GM19452 (cell line): Measurements from ENCODE around the gene SEZ6.

ENCODE experiments used
- ATAC-seq: cut with Tn5 transposase; IDR thresholded peaks from one replicate; pipeline ENCODE4 v1.9.1; 2021; ENCODE audit not compliant: unreplicated experiment

Gene SEZ6, protein sequence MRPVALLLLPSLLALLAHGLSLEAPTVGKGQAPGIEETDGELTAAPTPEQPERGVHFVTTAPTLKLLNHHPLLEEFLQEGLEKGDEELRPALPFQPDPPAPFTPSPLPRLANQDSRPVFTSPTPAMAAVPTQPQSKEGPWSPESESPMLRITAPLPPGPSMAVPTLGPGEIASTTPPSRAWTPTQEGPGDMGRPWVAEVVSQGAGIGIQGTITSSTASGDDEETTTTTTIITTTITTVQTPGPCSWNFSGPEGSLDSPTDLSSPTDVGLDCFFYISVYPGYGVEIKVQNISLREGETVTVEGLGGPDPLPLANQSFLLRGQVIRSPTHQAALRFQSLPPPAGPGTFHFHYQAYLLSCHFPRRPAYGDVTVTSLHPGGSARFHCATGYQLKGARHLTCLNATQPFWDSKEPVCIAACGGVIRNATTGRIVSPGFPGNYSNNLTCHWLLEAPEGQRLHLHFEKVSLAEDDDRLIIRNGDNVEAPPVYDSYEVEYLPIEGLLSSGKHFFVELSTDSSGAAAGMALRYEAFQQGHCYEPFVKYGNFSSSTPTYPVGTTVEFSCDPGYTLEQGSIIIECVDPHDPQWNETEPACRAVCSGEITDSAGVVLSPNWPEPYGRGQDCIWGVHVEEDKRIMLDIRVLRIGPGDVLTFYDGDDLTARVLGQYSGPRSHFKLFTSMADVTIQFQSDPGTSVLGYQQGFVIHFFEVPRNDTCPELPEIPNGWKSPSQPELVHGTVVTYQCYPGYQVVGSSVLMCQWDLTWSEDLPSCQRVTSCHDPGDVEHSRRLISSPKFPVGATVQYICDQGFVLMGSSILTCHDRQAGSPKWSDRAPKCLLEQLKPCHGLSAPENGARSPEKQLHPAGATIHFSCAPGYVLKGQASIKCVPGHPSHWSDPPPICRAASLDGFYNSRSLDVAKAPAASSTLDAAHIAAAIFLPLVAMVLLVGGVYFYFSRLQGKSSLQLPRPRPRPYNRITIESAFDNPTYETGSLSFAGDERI

DNA sequence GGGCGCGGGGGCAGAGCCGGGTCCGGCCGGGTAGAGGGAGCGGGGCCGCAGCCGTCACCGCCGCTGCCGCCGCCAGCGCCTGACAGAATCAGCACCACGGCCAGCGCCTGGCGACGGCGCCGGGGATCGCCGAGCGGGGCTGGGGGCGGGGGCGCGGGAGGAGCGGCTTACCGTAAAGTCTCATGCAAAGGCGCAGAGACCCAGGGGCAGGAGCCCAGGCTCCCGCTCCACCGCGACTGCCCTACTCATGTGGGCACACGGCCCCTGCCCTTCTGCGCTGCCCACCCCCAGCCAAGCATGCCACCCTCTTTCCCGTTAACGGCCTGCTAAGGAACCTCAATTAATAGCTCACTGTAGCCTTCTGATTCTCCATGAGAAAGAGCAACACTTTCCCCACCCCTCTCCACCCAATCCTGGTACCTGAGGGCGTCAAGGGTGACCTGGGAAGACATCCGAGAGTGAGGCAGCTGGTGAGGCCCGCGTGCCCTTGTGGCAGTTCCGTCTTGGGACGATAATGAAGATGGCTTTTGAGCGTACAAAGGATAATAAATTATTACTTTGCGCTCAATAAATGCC is at the start of gene SEZ6:
TSS of gene SEZ6 (minus strand) at position 98 of the 576 bp plus-strand sequence. CDS start 164 bp downstream, outside the sequence.
- no peak for ATAC-seq

DNA sequence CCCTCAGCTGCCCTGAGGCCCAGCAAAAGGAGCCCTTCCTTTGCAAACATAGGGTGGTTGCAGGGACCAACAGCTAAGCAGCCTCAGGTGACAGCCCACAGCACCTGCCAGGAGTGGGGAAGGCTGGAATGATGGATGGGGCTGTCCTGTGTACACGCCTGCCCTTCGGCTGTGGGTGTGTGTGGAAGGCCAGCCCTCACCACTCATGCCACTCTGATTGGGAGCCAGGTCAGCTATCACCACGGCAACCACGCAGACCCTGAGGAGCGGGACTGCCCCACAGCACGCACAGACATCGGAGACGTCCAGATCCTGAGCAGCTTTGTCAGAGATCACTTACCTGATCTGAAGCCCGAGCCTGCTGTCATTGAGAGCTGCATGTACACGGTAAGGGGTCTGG is 49.0 kb upstream of the SEZ6 start:
- no peak for ATAC-seq

DNA sequence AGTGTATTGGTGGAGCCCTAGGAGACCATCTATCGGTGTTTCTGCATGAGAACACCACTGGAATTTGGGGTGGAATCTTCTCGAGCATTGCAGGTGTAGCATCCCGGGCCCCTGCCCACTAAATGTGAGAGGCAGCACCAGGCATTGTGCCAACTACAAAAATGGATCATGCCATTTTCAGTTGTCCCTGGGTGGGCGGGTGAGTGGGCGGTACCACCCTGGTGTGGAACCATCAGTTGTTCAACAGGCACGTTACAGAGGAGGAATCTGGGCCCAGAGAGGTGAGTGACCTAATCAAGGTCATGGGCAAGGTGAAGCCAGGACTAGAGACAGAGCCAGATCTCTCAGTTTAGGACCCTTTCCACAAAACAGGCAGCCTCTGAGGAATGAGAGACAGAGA is 45.9 kb upstream of the SEZ6 start:
- no peak for ATAC-seq

DNA sequence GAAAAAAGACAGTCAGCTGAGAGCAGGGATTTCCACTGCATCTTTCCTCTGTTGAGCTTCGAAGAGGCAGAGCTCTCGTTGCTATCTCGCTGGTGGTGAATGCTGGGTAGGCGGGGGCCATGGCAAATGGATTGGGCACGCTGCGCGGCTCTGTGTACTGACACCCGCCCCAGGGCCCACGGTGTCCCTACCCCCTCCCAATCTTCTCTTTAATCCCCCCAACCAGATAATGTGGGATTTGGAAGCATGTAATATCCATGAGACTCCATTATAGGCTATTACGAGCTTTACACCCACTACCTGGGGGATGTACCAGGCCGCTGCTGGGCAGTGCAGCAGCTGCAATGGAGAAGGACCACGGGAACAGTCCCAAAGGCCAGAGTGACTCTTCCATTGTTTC is 45.4 kb upstream of the SEZ6 start:
- ATAC-seq = no peak

DNA sequence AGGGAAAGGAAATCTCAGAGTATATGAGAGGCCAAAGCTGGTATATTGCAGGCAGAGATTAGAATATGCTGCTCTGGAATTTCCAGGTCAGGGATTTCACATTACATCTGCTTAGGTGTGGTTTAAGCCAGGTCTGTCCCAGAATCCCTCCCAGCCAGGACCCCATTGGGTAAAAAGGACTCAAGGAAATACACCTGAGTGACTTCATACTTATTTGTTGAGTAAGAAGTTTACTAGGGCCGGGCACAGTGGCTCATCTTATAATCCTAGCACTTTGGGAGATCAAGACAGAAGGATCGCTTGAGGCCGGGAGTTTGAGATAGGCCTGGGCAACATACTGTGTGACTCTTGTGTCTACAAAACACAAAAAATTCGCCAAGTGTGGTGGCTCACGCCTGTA is 44.3 kb upstream of the SEZ6 start:
- no peak for ATAC-seq

DNA sequence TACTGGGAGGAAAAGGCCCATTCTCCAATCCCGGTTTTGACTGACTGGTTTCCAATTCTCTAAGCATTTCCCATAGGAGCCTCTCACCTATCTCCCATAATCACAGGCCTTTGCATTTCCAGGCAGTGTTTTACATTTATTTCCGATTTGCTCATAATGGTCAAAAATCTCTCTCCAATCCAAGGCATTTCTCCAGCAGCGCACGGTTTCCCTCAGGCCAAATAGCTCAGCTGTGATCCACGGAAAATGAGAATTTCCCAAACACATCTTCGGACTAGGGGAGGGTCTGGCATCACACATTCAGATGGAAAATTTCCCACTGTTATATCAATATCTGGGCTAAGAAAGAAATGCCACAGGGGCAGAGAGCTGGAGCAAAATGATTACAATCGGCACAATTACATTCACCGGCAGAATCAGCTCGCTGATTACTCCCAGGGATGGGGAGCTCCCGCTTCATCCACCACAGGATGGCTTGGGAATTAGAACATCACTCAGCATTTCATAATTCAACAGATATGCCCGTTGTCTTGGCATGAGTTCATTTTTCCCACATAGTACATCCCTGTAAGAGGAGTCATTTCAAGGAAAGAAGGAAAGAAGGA is 43.8 kb upstream of the SEZ6 start:
- ATAC-seq = no peak

DNA sequence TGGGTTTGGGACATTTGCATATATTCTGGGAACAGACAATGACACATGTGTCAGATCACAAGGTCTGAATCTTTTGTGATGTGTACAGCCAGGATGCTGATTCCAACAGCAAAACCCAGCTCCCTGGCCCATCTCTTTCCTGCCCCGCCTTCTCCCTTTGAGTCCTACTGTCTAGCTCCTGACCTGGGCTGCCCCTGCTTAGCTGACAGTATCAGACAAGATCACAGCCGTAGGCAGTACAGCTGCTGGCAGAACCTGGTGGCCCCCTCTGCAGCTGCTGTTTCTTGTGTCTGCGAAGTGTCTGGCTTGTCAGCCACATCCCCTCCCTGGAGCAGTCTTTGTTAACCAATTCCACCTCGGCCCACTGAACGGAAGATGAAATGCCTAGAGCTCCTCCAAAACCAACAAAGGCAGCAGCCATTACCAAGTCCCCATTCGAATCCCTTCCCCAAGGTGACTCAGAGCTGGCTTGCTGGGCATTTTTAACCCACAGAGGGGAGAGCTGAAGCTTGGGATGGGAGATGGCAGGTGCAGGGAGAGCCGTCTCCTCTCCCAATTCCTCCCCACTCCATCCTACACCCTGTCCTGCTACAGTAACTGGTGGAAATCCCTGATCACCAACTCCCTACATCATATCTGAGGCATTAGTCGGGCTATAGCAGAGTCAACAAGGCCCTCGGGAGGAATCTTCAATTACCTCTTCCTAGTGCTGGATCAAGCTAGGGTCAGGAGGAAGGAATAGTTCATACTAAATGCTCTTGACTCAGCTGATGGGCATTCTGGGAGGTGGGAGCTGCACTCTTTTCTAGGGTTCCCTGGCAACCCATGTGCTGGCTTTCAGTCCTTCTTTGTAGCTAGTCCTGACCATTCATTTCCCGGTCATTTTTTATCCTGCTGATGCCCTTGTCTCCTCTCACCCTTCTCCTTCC is 42.9 kb upstream of the SEZ6 start:
- ATAC-seq = no peak

DNA sequence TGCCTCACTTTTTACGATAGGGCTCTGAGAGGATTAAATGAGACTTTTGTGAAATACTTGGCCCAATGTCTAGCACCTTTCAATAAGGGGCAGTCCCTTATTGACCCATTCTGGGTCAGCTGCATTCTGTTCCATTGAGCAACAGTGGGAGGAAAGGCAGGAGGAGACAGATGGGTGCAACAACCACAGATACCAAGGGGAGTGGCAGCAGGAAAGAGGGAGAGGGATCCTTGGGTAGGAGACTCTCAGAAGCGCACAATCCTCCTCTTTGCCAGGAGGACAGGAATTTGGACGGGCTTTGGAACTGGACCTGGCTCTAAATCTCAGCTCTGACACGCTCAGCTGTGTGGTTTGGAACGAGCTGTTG is 40.6 kb upstream of the SEZ6 start:
- no peak for ATAC-seq

DNA sequence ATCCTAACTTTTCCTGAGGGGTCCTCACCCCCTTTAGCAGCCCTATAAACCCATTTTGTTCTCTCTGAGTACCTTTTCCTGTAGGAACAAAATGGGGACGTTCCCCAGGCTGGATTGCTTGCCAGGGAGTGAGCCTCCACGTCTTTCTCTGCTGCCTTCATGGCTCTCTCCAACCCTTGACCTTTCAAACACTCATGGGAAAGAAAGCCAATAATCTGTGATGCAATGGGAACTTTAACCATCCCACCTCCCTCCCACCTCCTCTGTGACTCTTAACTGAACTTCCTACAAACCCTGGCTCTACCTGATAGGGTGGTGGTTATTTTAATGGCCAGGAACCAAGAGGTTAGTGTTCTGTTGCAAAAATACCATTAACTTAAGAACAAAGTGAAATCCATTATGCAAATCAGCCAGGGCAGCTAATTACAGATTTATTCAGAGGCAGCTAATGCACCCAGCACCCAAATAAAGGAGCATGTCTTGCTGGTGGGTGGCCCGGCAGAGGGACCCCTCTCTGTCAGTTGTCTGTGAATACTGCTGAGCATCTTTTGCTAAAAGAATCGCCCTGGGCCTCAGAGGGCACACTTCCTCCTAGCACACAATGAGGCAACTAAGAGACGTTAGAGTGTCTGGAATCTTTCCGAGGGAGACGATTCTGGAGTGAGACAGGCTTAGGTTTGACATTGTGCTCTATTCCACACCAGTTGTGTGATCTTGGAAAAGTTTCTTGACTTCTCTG is 40.1 kb upstream of the SEZ6 start:
- ATAC-seq = no peak

DNA sequence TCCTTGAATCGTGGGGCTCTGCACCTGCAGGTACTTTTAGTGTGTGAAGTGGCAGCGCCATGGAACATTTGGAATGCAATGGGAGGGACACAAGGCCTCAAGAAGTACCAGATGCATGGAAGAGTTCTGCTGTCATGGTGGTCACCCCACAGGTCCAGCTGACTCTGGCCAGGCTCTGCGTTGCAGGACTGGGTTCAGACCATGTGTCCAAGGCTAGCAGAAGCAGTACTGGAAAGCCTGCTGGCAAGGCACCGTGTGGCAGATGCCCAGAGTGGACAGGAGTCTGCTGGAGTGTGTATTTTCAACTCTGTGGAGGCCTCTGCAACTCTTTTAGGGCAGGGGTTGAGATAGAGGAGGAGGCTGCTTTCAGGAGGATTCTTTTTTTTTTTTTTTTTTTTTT is 39.2 kb upstream of the SEZ6 start:
- ATAC-seq = no peak

DNA sequence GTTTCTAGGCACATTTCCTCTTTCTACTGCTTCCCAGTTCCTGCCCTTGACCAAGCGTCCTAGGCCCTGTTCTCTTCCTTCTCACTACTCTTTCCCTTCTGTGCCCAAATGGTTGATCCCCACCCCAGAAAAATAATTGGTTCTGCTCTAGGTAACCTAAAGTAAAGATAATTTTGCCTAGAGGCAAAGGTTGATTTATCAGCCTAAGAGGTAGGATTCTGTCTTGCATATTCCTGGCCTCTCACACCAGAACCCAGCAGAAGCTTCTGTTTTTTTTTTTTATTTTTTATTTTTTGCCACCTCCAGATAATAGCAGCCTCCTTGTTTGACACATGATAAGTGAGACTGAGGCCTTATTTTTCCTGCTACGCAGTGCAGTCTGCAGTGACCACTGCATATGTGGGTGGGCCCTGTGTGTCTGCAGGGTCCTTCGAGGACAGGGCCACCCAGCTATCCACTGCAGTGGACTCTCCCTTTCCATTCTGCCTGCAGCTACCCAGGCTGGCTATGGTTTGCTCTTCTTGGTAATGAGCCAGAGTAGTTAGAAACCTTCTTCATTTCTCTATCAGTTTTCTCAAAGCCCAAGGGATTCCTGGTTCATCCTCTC is 37.8 kb upstream of the SEZ6 start:
- no peak for ATAC-seq

DNA sequence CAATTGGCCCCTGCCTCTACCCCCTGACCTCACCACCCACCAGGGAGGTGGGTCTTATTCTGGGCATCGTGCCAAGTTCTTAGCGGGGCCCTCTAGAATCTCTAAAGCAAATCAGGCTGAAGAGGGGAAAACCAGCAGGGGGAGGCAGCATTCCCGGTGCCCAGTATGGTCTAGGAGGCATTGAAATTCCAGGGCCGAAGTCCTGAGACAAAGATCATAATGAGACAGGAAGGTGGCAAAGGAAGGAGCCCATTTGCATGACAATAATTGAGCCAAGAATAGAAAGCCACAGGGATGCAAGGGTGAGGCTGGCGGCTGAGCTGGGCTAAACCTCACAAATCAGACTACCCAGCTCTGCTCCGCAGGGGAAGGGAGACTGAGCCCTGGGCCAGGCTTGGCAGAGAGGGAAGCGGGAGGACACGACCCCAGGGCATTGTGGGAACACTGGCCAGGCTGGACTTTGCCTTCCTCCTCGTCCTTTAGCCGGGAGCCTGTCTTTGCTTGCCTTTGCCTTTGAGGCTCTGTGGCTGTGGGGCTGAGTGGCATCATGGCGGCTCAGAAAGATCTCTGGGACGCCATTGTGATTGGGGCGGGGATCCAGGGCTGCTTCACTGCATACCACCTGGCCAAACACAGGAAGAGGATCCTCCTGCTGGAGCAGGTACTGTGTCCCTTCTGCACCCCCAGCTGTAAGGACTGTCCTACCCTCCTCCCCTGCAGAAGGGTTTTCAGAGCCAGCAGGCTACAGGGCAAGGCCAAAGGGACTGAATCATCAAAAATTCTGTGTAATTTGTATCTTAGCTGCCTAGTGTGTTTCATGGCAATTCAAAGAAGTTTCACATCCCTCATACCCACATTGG is 37.1 kb upstream of the SEZ6 start, which contains the start of gene PIPOX:
TSS of gene PIPOX (plus strand) at position 463 of the 860 bp plus-strand sequence. CDS start at position 548, 85 bp downstream.
- ATAC-seq = no peak

DNA sequence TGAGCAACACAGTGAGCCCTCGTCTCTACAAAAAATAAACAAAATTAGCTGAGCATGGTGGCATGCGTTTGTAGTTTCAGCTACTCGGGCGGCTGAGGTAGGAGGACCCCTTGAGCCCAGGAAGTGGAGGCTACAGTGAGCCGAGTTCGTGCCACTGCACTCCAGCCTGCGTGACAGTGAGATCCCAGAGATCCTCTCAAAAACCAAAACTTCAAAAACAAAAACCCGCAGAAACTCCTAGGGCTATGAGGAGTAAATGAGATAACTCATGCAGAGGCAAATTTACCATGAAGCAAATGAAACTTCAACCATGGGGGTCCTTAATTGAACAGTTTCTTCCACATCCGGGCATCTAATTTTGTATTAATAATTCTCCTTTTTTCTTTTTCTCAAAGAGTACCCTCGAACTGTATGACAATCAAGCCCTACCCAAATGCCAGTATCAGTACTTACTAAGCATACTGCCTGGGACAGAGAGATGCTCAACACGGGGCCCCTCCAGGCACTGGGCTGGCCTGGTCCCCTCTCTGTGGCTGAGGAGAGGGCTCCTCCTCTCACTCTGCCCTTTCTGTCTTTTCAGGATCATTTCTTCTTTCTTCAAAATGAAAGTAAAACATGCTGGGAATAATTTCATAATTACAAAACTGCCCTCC is 36.3 kb upstream of the SEZ6 start:
- ATAC-seq = no peak

DNA sequence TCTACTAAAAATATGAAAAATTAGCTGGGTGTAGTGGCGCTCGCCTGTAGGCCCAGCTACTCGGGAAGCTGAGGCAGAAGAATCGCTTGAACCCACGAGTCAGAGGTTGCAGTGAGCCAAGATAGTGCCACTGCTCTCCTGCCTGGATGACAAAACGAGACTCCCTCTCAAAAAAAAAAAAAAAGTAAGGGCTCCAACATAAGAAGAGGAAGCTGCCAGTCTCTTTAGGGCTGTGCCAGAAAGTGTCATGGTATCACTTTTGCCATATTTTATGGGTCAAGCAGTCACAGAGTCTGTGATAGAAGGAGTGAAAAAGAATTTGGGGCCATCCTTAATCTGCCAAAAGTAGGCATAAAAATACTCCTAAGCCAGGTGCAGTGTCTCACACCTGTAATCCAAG is 35.7 kb upstream of the SEZ6 start:
- ATAC-seq = no peak

DNA sequence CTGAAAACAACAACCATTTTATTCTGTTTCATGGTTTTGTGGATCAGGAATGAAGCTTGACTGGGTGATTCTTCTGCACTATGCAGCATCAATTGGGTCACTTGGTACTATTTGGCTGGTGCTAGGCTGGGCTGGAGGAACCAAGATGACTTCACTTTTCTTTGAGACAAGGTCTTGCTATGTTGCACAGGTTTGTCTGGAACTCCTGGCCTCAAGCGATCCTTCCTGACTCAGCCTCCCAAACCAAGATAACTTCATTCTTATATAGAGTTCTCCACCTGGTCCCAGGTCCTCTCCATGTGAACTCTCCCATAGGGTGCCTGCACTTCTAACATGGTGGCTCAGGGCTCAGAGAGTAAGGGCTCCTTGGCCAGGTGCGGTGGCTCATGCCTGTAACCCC is 35.3 kb upstream of the SEZ6 start:
- ATAC-seq = no peak

DNA sequence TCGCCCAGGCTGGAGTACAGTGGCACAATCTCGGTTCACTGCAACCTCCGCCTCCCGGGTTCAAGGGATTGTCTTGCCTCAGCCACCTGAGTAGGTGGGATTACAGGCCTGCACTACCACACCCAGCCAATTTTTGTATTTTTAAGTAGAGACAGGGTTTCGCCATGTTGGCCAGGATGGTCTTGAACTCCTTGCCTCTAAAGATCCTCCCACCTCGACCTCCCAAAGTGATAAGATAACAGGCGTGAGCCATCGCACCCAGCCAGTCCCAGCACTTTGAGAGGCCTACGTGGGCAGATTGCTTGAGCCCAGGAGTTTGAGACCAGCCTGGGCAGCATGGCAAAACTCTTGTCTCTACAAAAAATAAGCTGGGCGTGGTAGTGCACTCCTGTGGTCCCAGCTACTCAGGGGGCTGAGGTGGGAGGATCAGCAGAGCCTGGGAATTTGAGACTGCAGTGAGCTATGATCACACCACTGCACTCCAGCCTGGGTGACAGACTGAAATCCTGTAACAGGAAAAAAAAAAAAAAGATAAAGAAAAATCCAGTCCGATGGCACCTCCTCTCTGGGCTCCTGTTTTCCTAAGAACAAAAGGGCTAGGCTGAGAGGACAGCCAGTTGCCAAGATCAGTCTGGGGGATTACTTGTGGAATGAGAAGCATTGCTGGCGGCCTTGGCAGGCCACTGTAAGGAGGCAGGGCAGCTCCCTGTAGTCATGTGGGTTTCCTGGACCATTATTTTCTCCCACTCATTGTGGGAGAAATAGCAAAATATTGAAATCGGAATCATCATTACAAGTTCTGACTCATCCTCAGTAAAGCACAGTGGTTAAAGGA is 34.1 kb upstream of the SEZ6 start:
- ATAC-seq = no peak
